ENCODE results near the gene C1QTNF4. TPM values are rescaled to one million over a fixed set of nuclear protein-coding genes. Genes with fewer than 3 reads are reported as not detected.

Gene C1QTNF4
- total and polyA plus RNA-seq, 9 of the 15 experiments (the other 6 are each of a cell fraction or from before 2014, with no cell fraction given) = not detected

GRCh38 chr11:47552056-47552565 is 42.1 kb downstream of the C1QTNF4 start (continued):
- TF ChIP-seq SIN3A (IDR thresholded peaks at IDR 0.05; ENCODE audit: borderline replicate concordance in 2 of 2, control insufficient read depth in 1 of 2, low read depth in 2 of 2, low read length in 2 of 2) (0 out of 4 replicates have a peak, but pooled peaks of 1 of the 2 experiments have one; percentile 56), HLTF (IDR thresholded peaks at IDR 0.05) (no peak), NR4A1 (CRISPR knock-in tag; IDR thresholded peaks at IDR 0.05) (0 out of 2 replicates have a peak, but pooled peaks have one; percentile 22), NR4A1 (tag; IDR thresholded peaks at IDR 0.05) (no peak), SIN3B (IDR thresholded peaks at IDR 0.05; ENCODE audit: low read depth) (no peak), L3MBTL2 (IDR thresholded peaks at IDR 0.05) (peak; percentile 69; the same call in 1 of the 2 replicates), DDX20 (tag; IDR thresholded peaks at IDR 0.05; ENCODE audit: low read depth) (no peak), SIX5 (IDR thresholded peaks at IDR 0.05; ENCODE audit: borderline replicate concordance in 1 of 2, insufficient read depth in 1 of 2, low read depth in 1 of 2, low read length in 2 of 2) (no peak), PML (IDR thresholded peaks at IDR 0.05; ENCODE audit: low read length) (no peak), MXD1 (CRISPR knock-in tag; IDR thresholded peaks at IDR 0.05; ENCODE audit: borderline replicate concordance, poor library complexity, severe bottlenecking) (no peak), ZNF655 (CRISPR knock-in tag; IDR thresholded peaks at IDR 0.05) (no peak), RBBP5 (IDR thresholded peaks at IDR 0.05; ENCODE audit: borderline replicate concordance, insufficient read depth, low read length, poor library complexity, severe bottlenecking) (no peak), ZNF23 (CRISPR knock-in tag; IDR thresholded peaks at IDR 0.05) (no peak), DMBX1 (CRISPR knock-in tag; IDR thresholded peaks at IDR 0.05; ENCODE audit: borderline replicate concordance) (no peak), FOXA1 (IDR thresholded peaks at IDR 0.05; ENCODE audit: borderline replicate concordance) (no peak), TAF1 (IDR thresholded peaks at IDR 0.05; ENCODE audit: control insufficient read depth, extremely low read depth, insufficient read depth, low read length, severe bottlenecking) (no peak), RFX5 (IDR thresholded peaks at IDR 0.05; ENCODE audit: low read depth, low read length) (no peak), SOX6 (IDR thresholded peaks at IDR 0.05) (no peak), ZNF121 (CRISPR knock-in tag; conservative IDR thresholded peaks at IDR 0.05) (no peak)
- TF ChIP-seq, protein P1, sequence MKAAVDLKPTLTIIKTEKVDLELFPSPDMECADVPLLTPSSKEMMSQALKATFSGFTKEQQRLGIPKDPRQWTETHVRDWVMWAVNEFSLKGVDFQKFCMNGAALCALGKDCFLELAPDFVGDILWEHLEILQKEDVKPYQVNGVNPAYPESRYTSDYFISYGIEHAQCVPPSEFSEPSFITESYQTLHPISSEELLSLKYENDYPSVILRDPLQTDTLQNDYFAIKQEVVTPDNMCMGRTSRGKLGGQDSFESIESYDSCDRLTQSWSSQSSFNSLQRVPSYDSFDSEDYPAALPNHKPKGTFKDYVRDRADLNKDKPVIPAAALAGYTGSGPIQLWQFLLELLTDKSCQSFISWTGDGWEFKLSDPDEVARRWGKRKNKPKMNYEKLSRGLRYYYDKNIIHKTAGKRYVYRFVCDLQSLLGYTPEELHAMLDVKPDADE (conservative IDR thresholded peaks at IDR 0.05; ENCODE audit: control insufficient read depth, low read depth, low read length) = no peak
- TF ChIP-seq, protein P2, sequence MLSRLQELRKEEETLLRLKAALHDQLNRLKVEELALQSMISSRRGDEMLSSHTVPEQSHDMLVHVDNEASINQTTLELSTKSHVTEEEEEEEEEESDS (CRISPR knock-in tag; IDR thresholded peaks at IDR 0.05) = no peak
- TF ChIP-seq, protein P3, sequence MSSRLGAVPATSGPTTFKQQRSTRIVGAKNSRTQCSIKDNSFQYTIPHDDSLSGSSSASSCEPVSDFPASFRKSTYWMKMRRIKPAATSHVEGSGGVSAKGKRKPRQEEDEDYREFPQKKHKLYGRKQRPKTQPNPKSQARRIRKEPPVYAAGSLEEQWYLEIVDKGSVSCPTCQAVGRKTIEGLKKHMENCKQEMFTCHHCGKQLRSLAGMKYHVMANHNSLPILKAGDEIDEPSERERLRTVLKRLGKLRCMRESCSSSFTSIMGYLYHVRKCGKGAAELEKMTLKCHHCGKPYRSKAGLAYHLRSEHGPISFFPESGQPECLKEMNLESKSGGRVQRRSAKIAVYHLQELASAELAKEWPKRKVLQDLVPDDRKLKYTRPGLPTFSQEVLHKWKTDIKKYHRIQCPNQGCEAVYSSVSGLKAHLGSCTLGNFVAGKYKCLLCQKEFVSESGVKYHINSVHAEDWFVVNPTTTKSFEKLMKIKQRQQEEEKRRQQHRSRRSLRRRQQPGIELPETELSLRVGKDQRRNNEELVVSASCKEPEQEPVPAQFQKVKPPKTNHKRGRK (tag; IDR thresholded peaks at IDR 0.05) = no peak

Data from K562 (cell line).